ENCODE measurements around the gene C9orf153. TPM values are rescaled to one million over a fixed set of nuclear protein-coding genes. Genes with fewer than 3 reads are reported as not detected.

Gene C9orf153
- total RNA-seq, 1 experiment from 2014 or later, result not detected

- no peak for TF ChIP-seq FOSL1 (IDR thresholded peaks at IDR 0.05; ENCODE audit: low read depth)
These were observed 15.6 kb upstream of the C9orf153 start (continued) for GRCh38 chr9:86274821-86275643.

DNA sequence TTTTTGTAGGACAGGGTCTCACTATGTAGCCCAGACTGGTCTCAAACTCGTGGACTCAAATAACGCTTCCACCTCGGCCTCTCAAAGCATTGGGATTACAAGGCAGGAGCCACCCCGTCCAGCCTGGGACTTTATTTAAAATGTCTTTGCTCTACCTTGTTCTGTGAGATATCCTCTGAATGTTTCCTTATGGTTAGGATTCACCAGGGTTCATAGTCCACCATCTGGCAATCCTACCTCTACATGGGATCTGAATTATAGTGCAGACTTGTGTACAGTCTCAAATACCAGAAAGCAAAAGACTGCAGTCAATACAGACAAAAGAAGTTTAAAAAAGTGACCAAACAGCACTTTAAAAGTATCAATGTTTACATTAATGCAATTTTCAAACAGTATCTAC, 12.8 kb upstream of the C9orf153 start:
- peaks cover 8 to 13% of the 10 kb centered on the region in 2 experiments; a peak in 2 of 4 replicates for H3K36me3 ChIP-seq (ENCODE audit: control insufficient read depth in 1 of 2, insufficient read depth in 2 of 2, low read length in 2 of 2)
- RAD21 ChIA-PET (ENCODE audit: low non-redundant PET in 1 of 2, low total read pairs in 2 of 2, uncharacterized antibody in 2 of 2, unreplicated experiment in 2 of 2), result no interaction called here
- no TSS peak for BruUV-seq (replicated peaks)
- H3K4me2 ChIP-seq (ENCODE audit: low read length), result no peak overlapping the region
- H3K9me3 ChIP-seq (ENCODE audit: control insufficient read depth in 1 of 2, insufficient read depth in 1 of 2, low read depth in 1 of 2, low read length in 2 of 2), result no peaks in the 10 kb centered on the region
- no peak for TF ChIP-seq MAX (IDR thresholded peaks at IDR 0.05)
- TF ChIP-seq, protein P1, sequence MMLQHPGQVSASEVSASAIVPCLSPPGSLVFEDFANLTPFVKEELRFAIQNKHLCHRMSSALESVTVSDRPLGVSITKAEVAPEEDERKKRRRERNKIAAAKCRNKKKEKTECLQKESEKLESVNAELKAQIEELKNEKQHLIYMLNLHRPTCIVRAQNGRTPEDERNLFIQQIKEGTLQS (IDR thresholded peaks at IDR 0.05), result no peak
- TF ChIP-seq SIN3A (IDR thresholded peaks at IDR 0.05; ENCODE audit: low read depth), result no peak
- no peak for TF ChIP-seq JUND (IDR thresholded peaks at IDR 0.05)
- TF ChIP-seq EZH2phosphoT487 (IDR thresholded peaks at IDR 0.05; ENCODE audit: borderline replicate concordance), result no peak
- no peak for TF ChIP-seq ZNF274 (IDR thresholded peaks at IDR 0.05; ENCODE audit: low read depth, low read length)
- TF ChIP-seq RAD21 (IDR thresholded peaks at IDR 0.05; ENCODE audit: low read depth), result no peak
- peaks cover 3% of the 10 kb centered on the region; the same call in 1 of the 2 replicates for H4K20me1 ChIP-seq (ENCODE audit: insufficient read depth)
- no peak overlapping the region for H3K4me3 ChIP-seq (replicated peaks in 1 of 2; ENCODE audit: low read depth in 1 of 2, low read length in 2 of 2)
- H3K9ac ChIP-seq (ENCODE audit: low read length), result no peak overlapping the region
- CTCF ChIA-PET, result no interaction called here
- no peaks in the 10 kb centered on the region for H3K9me2 ChIP-seq (ENCODE audit: insufficient read depth)
- peaks cover 45% of the 10 kb centered on the region for H3K79me2 ChIP-seq (ENCODE audit: insufficient read depth, low read length)
- H3K4me1 ChIP-seq (ENCODE audit: control insufficient read depth in 1 of 2, insufficient read depth in 2 of 2, low read length in 2 of 2), result peaks cover 0 to 1% of the 10 kb centered on the region in 2 experiments; a peak in 1 of 4 replicates
- H3K27me3 ChIP-seq (ENCODE audit: insufficient read depth, low read length), result no peaks in the 10 kb centered on the region
- intact Hi-C loops (cut with micrococcal nuclease), result loop anchor here (10.0 kb wide), 1 partner anchor 447 kb away; no protein-coding TSS in a partner anchor
- no peak for ATAC-seq
- DNase-seq (ENCODE audit: low read depth, low spot score), result no peak
- POLR2A ChIA-PET, result no interaction called here
- H2AFZ ChIP-seq (ENCODE audit: low read depth, low read length, poor library complexity, severe bottlenecking), result no peak overlapping the region
- H3K27ac ChIP-seq (ENCODE audit: low read depth, low read length), result no peak overlapping the region

Measured in HCT116 (cell line).